Activated naive CD8-positive, alpha-beta T cell treated with anti-CD3 and anti-CD28 coated beads, Interleukin-2, amount 10 ng/mL, durations not matched to agents 7 days and 5 days (primary cell): ENCODE results near the gene TBC1D10B. TPM values are rescaled to one million over a fixed set of nuclear protein-coding genes. Genes with fewer than 3 reads are reported as not detected.

Source experiments
- ATAC-seq: fragments of 150-1000 bp; cut with Tn5 transposase; one replicate; pipeline ENCODE4 v1.10.0; 2021; ENCODE audit warnings: low read depth, moderate library complexity
- POLR2A ChIA-PET: fragments of 350-600 bp; sonication (Branson Sonifier 250); formaldehyde crosslinking; loops from one replicate; lab custom pipeline; 2021; ENCODE audit warnings: antibody characterized with exemption; lab: Charles Lee
- DNase-seq: peaks from one replicate; pipeline ENCODE4 v3.0.0; 2021
- H3K27ac Mint-ChIP-seq: one replicate; pipeline ENCODE4 v1.8.0; 2022; ENCODE audit warnings: mild to moderate bottlenecking, mixed read lengths
- H3K27me3 Mint-ChIP-seq: one replicate; pipeline ENCODE4 v1.8.0; 2022; ENCODE audit warnings: mild to moderate bottlenecking, moderate library complexity, mixed read lengths
- H3K36me3 Mint-ChIP-seq: one replicate; pipeline ENCODE4 v1.8.0; 2021; ENCODE audit warnings: mild to moderate bottlenecking, mixed read lengths
- H3K4me1 Mint-ChIP-seq: one replicate; pipeline ENCODE4 v1.8.0; 2021; ENCODE audit warnings: mixed read lengths
- H3K4me3 Mint-ChIP-seq: one replicate; pipeline ENCODE4 v1.8.0; 2022; ENCODE audit warnings: mild to moderate bottlenecking, moderate library complexity, mixed read lengths
- H3K9me3 Mint-ChIP-seq: one replicate; pipeline ENCODE4 v1.8.0; 2021; ENCODE audit warnings: mixed read lengths
- total RNA-seq, 2 experiments: library from RNA; stranded (reverse); gene quantifications; one replicate each; pipeline ENCODE4 v1.2.3, GENCODE V29; 2021

TBC1D10B gene
- total RNA-seq, 2 experiments from 2014 or later = 63.6 to 69.8 TPM

- peaks cover 34% of the 10 kb centered on the region for H3K4me1 Mint-ChIP-seq
- no peaks in the 10 kb centered on the region for H3K9me3 Mint-ChIP-seq
- no peaks in the 10 kb centered on the region for H3K27me3 Mint-ChIP-seq
- peak within 1 kb of the TSS; percentile 94 for H3K4me3 Mint-ChIP-seq
- peak; percentile 79 for DNase-seq
- H3K27ac Mint-ChIP-seq = peak within 1 kb of the TSS; percentile 82
- POLR2A ChIA-PET = interaction anchor here (0.5 to 4.2 kb wide), 14 partner anchors 12 to 330 kb away, joined by 3 to 74 read pairs (median 4); partner anchors contain the start of genes ALDOA, CD2BP2, CORO1A and DCTPP1
- H3K36me3 Mint-ChIP-seq = peaks cover 10% of the 10 kb centered on the region
- ATAC-seq = peak; percentile 75
These were observed 25.1 kb upstream of the TBC1D10B start, which contains the start of gene ZNF48 for GRCh38 chr16:30395155-30395991. Gene ZNF48, plus strand, starts transcription at chr16:30395420. Its CDS starts 375 bp downstream, at chr16:30395795.

- POLR2A ChIA-PET = interaction anchor here (0.8 to 4.2 kb wide), 8 partner anchors 12 to 64 kb away, joined by 3 to 74 read pairs (median 4); partner anchors contain the start of genes CD2BP2, SEPTIN1, TBC1D10B and ZNF771
- Mint-ChIP-seq H3K36me3 (peaks cover 10% of the 10 kb centered on the region), H3K27me3 (no peaks in the 10 kb centered on the region), H3K4me3 (peak overlapping the region; percentile 94), H3K9me3 (no peaks in the 10 kb centered on the region), H3K4me1 (peaks cover 30% of the 10 kb centered on the region), H3K27ac (peak overlapping the region; percentile 82)
- ATAC-seq = no peak
- DNase-seq = no peak
These were observed 24.4 kb upstream of the TBC1D10B start for GRCh38 chr16:30394592-30395154.

- Mint-ChIP-seq H3K27me3 (no peaks in the 10 kb centered on the region), H3K9me3 (peaks cover 2% of the 10 kb centered on the region), H3K4me3 (peak overlapping the region; percentile 93), H3K27ac (peak overlapping the region; percentile 98), H3K4me1 (peaks cover 31% of the 10 kb centered on the region), H3K36me3 (peaks cover 22% of the 10 kb centered on the region)
- POLR2A ChIA-PET = interaction anchor here (1.0 to 8.3 kb wide), 12 partner anchors 10 to 294 kb away, joined by 3 to 74 read pairs (median 8); partner anchors contain the start of genes CORO1A, TBC1D10B, TBX6 and ZNF48
- ATAC-seq (no peak), DNase-seq (no peak)
These were observed 13.2 kb upstream of the TBC1D10B start for GRCh38 chr16:30383521-30383920.

GRCh38 chr16:30382111-30382881 lies 12.0 kb upstream of the TBC1D10B start, which contains the start of gene SEPTIN1:
Gene SEPTIN1, minus strand, starts transcription at chr16:30382561. Its CDS starts 19 bp downstream, at chr16:30382542.
- H3K9me3 Mint-ChIP-seq = peaks cover 2% of the 10 kb centered on the region
- ATAC-seq (peak; percentile 46), DNase-seq (peak; percentile 84)
- POLR2A ChIA-PET = interaction anchor here (0.6 to 8.3 kb wide), 28 partner anchors 8 to 1435 kb away, joined by 3 to 74 read pairs (median 4); partner anchors contain the start of genes CD2BP2, CORO1A, ITGAL and TBC1D10B
- H3K4me1 Mint-ChIP-seq = peaks cover 35% of the 10 kb centered on the region
- H3K27me3 Mint-ChIP-seq = no peaks in the 10 kb centered on the region
- H3K27ac Mint-ChIP-seq = peak within 1 kb of the TSS; percentile 98
- H3K4me3 Mint-ChIP-seq = peak within 1 kb of the TSS; percentile 93
- H3K36me3 Mint-ChIP-seq = peaks cover 25% of the 10 kb centered on the region

GRCh38 chr16:30381291-30382041 lies 11.2 kb upstream of the TBC1D10B start:
- H3K4me3 Mint-ChIP-seq = peak overlapping the region; percentile 93
- H3K27me3 Mint-ChIP-seq = no peaks in the 10 kb centered on the region
- peak overlapping the region; percentile 98 for H3K27ac Mint-ChIP-seq
- H3K4me1 Mint-ChIP-seq = peaks cover 37% of the 10 kb centered on the region
- ATAC-seq (no peak), DNase-seq (peak; percentile 56)
- peaks cover 2% of the 10 kb centered on the region for H3K9me3 Mint-ChIP-seq
- POLR2A ChIA-PET = interaction anchor here (1.2 to 8.3 kb wide), 10 partner anchors 11 to 279 kb away, joined by 3 to 74 read pairs (median 12); partner anchors contain the start of genes ITGAL, TBC1D10B, ZNF48 and ZNF771
- H3K36me3 Mint-ChIP-seq = peaks cover 25% of the 10 kb centered on the region

- peaks cover 2% of the 10 kb centered on the region for H3K9me3 Mint-ChIP-seq
- ATAC-seq (no peak), DNase-seq (peak; percentile 37)
- peak overlapping the region; percentile 98 for H3K27ac Mint-ChIP-seq
- peaks cover 37% of the 10 kb centered on the region for H3K4me1 Mint-ChIP-seq
- no peaks in the 10 kb centered on the region for H3K27me3 Mint-ChIP-seq
- H3K4me3 Mint-ChIP-seq = peak overlapping the region; percentile 93
- peaks cover 25% of the 10 kb centered on the region for H3K36me3 Mint-ChIP-seq
- POLR2A ChIA-PET = interaction anchor here (0.8 to 8.3 kb wide), 6 partner anchors 10 to 92 kb away, joined by 3 to 74 read pairs (median 6); partner anchors contain the start of genes ITGAL, TBC1D10B, ZNF48 and ZNF771
These were observed 10.5 kb upstream of the TBC1D10B start for GRCh38 chr16:30380803-30381208.

- Mint-ChIP-seq H3K9me3 (no peaks in the 10 kb centered on the region), H3K4me1 (peaks cover 37% of the 10 kb centered on the region), H3K4me3 (peak overlapping the region; percentile 93), H3K27me3 (no peaks in the 10 kb centered on the region), H3K27ac (peak overlapping the region; percentile 98), H3K36me3 (peaks cover 25% of the 10 kb centered on the region)
- ATAC-seq (no peak), DNase-seq (no peak)
- POLR2A ChIA-PET = interaction anchor here (0.7 to 8.3 kb wide), 7 partner anchors 10 to 385 kb away, joined by 3 to 74 read pairs (median 3); partner anchors contain the start of genes HIRIP3, TBC1D10B, ZNF48 and ZNF771
These were observed 9.9 kb upstream of the TBC1D10B start for GRCh38 chr16:30380072-30380802.

GRCh38 chr16:30379158-30379783 lies 9.0 kb upstream of the TBC1D10B start:
- Mint-ChIP-seq H3K27ac (peak overlapping the region; percentile 98), H3K4me3 (peak overlapping the region; percentile 93), H3K9me3 (no peaks in the 10 kb centered on the region), H3K4me1 (peaks cover 37% of the 10 kb centered on the region), H3K27me3 (no peaks in the 10 kb centered on the region), H3K36me3 (peaks cover 25% of the 10 kb centered on the region)
- ATAC-seq (no peak), DNase-seq (no peak)
- POLR2A ChIA-PET = interaction anchor here (0.7 to 8.3 kb wide), 3 partner anchors 11 to 384 kb away, joined by 3 to 74 read pairs (median 6); partner anchors contain the start of genes HIRIP3 and ZNF48

- peaks cover 33% of the 10 kb centered on the region for H3K4me1 Mint-ChIP-seq
- H3K36me3 Mint-ChIP-seq = peaks cover 22% of the 10 kb centered on the region
- DNase-seq (peak; percentile 99), ATAC-seq (peak; percentile 80)
- peak overlapping the region; percentile 93 for H3K4me3 Mint-ChIP-seq
- peak overlapping the region; percentile 98 for H3K27ac Mint-ChIP-seq
- POLR2A ChIA-PET = interaction anchor here (0.6 to 8.3 kb wide), 9 partner anchors 9 to 302 kb away, joined by 3 to 74 read pairs (median 5); partner anchors contain the start of genes PPP4C, ZNF48 and ZNF771
- H3K27me3 Mint-ChIP-seq = no peaks in the 10 kb centered on the region
- no peaks in the 10 kb centered on the region for H3K9me3 Mint-ChIP-seq
These were observed 8.2 kb upstream of the TBC1D10B start for GRCh38 chr16:30378236-30379157.

- H3K4me1 Mint-ChIP-seq = peaks cover 31% of the 10 kb centered on the region
- H3K27ac Mint-ChIP-seq = peak overlapping the region; percentile 98
- peak overlapping the region; percentile 93 for H3K4me3 Mint-ChIP-seq
- POLR2A ChIA-PET = interaction anchor here (0.6 to 8.3 kb wide), 9 partner anchors 9 to 302 kb away, joined by 3 to 74 read pairs (median 5); partner anchors contain the start of genes PPP4C, ZNF48 and ZNF771
- no peaks in the 10 kb centered on the region for H3K27me3 Mint-ChIP-seq
- peak; percentile 24 for ATAC-seq
- DNase-seq = peak; percentile 83
- peaks cover 22% of the 10 kb centered on the region for H3K36me3 Mint-ChIP-seq
- no peaks in the 10 kb centered on the region for H3K9me3 Mint-ChIP-seq
These were observed 7.5 kb upstream of the TBC1D10B start for GRCh38 chr16:30377812-30378235.
